Sigmoid colon (tissue), 4 donors: ENCODE results near the gene RAP1A.

Experiments
- CTCF ChIP-seq, 4 experiments: fragments of 450-650 bp in 3 of 4; fragments of 200-600 bp in 1 of 4; IDR thresholded peaks; one replicate each; pipeline ENCODE4 v1.5.1; 2016 to 2019; ENCODE audit warnings: antibody characterized with exemption in 4 of 4, mild to moderate bottlenecking in 3 of 4, moderate library complexity in 2 of 4
- POLR2AphosphoS5 ChIP-seq, 4 donors: sonication (generic); formaldehyde crosslinking; IDR thresholded peaks; one replicate each; pipeline ENCODE4 v1.6.1; 2017; ENCODE audit warnings: antibody characterized with exemption in 4 of 4

GRCh38 chr1:111738133-111738435 is 118.5 kb downstream of the RAP1A start:
- no peak for TF ChIP-seq CTCF (IDR thresholded peaks at IDR 0.05)
- no peak for TF ChIP-seq POLR2AphosphoS5 (IDR thresholded peaks at IDR 0.05)
